B cell (primary cell): ENCODE results near the gene THBD. TPM values are rescaled to one million over a fixed set of nuclear protein-coding genes. Genes with fewer than 3 reads are reported as not detected.
A peak's percentile ranks its signal among the peaks of the same experiment; 100 is the strongest.

Experiments
- ATAC-seq: fragments of 200-7000 bp; cut with Tn5 transposase; one replicate; pipeline ENCODE4 v1.10.0; 2021; ENCODE audit warnings: low read depth, mild to moderate bottlenecking, moderate number of reproducible peaks, moderate library complexity
- CTCF ChIA-PET: fragments of 350-600 bp; sonication (Branson Sonifier 250); formaldehyde crosslinking; loops from one replicate; lab custom pipeline; 2021; ENCODE audit warnings: antibody characterized with exemption, inconsistent platforms; lab: Charles Lee
- POLR2A ChIA-PET: fragments of 350-600 bp; sonication (Branson Sonifier 250); formaldehyde crosslinking; loops from one replicate; lab custom pipeline; 2021; ENCODE audit warnings: antibody characterized with exemption; lab: Charles Lee
- DNase-seq: peaks from one replicate; pipeline ENCODE4 v3.0.0; 2013
- H2AFZ ChIP-seq: 2 replicates; pipeline ENCODE4 v1.6.1; 2012; ENCODE audit warnings: mild to moderate bottlenecking, low read depth, low read length; ENCODE audit not compliant: insufficient read depth, poor library complexity, severe bottlenecking
- H3K27ac ChIP-seq, 2 donors: 1 replicate in 1 of 2; 2 replicates in 1 of 2; pipeline ENCODE4 v1.5.1; 2012 to 2013; ENCODE audit warnings: low read length in 2 of 2, mild to moderate bottlenecking in 2 of 2, moderate library complexity in 1 of 2
- H3K27me3 ChIP-seq, 4 experiments: fragments of 200-600 bp in 1 of 4; sonication (generic) in 1 of 4; replicated peaks in 1 of 4; 1 replicate in 2 of 4; 2 replicates in 2 of 4; pipeline versions ENCODE4 v1.6.1 to v1.7.0; 2013 to 2016; ENCODE audit warnings: low read length in 3 of 4, mild to moderate bottlenecking in 2 of 4, mixed read lengths in 1 of 4, moderate library complexity in 1 of 4; ENCODE audit not compliant: insufficient read depth in 4 of 4, control insufficient read depth in 3 of 4; ENCODE audit errors: control extremely low read depth in 1 of 4
- H3K36me3 ChIP-seq, 2 experiments: replicated peaks in 1 of 2; 1 replicate in 1 of 2; 2 replicates in 1 of 2; pipeline versions ENCODE4 v1.6.1 to v1.7.1; 2013; ENCODE audit warnings: low read length in 1 of 2; ENCODE audit not compliant: insufficient read depth in 2 of 2, control insufficient read depth in 1 of 2; ENCODE audit errors: control extremely low read depth in 1 of 2, extremely low read depth in 1 of 2
- H3K4me1 ChIP-seq, 2 donors: fragments of 200-600 bp in 1 of 2; sonication (generic) in 1 of 2; 1 replicate in 1 of 2; 2 replicates in 1 of 2; pipeline versions ENCODE4 v1.5.1 to v1.6.1; 2013 to 2017; ENCODE audit warnings: low read length in 2 of 2; ENCODE audit not compliant: control insufficient read depth in 2 of 2, insufficient read depth in 2 of 2
- H3K4me2 ChIP-seq: replicated peaks from 2 replicates; pipeline ENCODE3; 2012; ENCODE audit warnings: mild to moderate bottlenecking, low read depth, low read length; ENCODE audit not compliant: poor library complexity, severe bottlenecking
- H3K4me3 ChIP-seq, 5 experiments: fragments of 200-600 bp in 1 of 5; sonication (generic) in 1 of 5; 1 replicate in 3 of 5; 2 replicates in 2 of 5; pipeline versions ENCODE4 v1.5.1 to v1.7.0; 2011 to 2016; ENCODE audit warnings: low read length in 4 of 5, mild to moderate bottlenecking in 4 of 5, low read depth in 2 of 5, control low read depth in 1 of 5, moderate library complexity in 1 of 5; ENCODE audit not compliant: insufficient read depth in 1 of 5; ENCODE audit errors: control extremely low read depth in 1 of 5, extremely low read depth in 1 of 5
- H3K79me2 ChIP-seq: fragments of 200-600 bp; sonication (generic); one replicate; pipeline ENCODE4 v1.6.0; 2016; ENCODE audit warnings: low read length; ENCODE audit not compliant: control insufficient read depth, insufficient read depth
- H3K9ac ChIP-seq: fragments of 200-600 bp; sonication (generic); 2 replicates; pipeline ENCODE4 v1.6.1; 2017; ENCODE audit warnings: mild to moderate bottlenecking, low read length, moderate library complexity
- H3K9me3 ChIP-seq, 3 donors: one replicate each; pipeline versions ENCODE4 v1.6.1 to v1.7.1; 2013; ENCODE audit warnings: low read length in 2 of 3; ENCODE audit not compliant: control insufficient read depth in 2 of 3, insufficient read depth in 1 of 3; ENCODE audit errors: control extremely low read depth in 1 of 3
- H4K20me1 ChIP-seq: 2 replicates; pipeline ENCODE4 v1.6.0; 2012; ENCODE audit warnings: mild to moderate bottlenecking, low read length; ENCODE audit not compliant: insufficient read depth, control insufficient read depth, poor library complexity, severe bottlenecking
- H3K27ac Mint-ChIP-seq: one replicate; pipeline ENCODE4 v1.8.0; 2021; ENCODE audit warnings: mixed read lengths
- H3K27me3 Mint-ChIP-seq: one replicate; pipeline ENCODE4 v1.8.0; 2021; ENCODE audit warnings: mixed read lengths
- H3K4me1 Mint-ChIP-seq: one replicate; pipeline ENCODE4 v1.8.0; 2021; ENCODE audit warnings: mixed read lengths
- H3K4me3 Mint-ChIP-seq: one replicate; pipeline ENCODE4 v1.8.0; 2021; ENCODE audit warnings: mixed read lengths
- H3K9me3 Mint-ChIP-seq: one replicate; pipeline ENCODE4 v1.8.0; 2022; ENCODE audit warnings: mixed read lengths; ENCODE audit not compliant: insufficient read depth
- EZH2 ChIP-seq: IDR thresholded peaks from 2 replicates; pipeline ENCODE4 v1.6.1; 2012; ENCODE audit warnings: borderline replicate concordance, low read depth, mild to moderate bottlenecking, moderate library complexity, low read length; ENCODE audit not compliant: insufficient read depth, poor library complexity, severe bottlenecking
- WGBS: methylation state at CpG from one replicate; pipeline ENCODE4 v1.1.5; 2013; ENCODE audit warnings: missing lambda C conversion rate; ENCODE audit not compliant: insufficient coverage; 5-methylcytosine and 5-hydroxymethylcytosine counted together
- intact Hi-C: fragments of 100-400 bp; cut with micrococcal nuclease; formaldehyde crosslinking; loops from one replicate; pipeline ENCODE4 v1.10.0; 2022
- polyA plus RNA-seq: library from polyadenylated mRNA; depleted of rRNA; stranded (reverse); fragments of >200 nt; gene quantifications from 2 replicates; pipeline ENCODE4 v1.2.3, GENCODE V29; 2012
- total RNA-seq, 2 donors: library from RNA; stranded (reverse); fragments of 120-200 nt in 1 of 2; gene quantifications; 1 replicate in 1 of 2; 2 replicates in 1 of 2; pipeline versions ENCODE4 v1.2.3 to v1.2.4, GENCODE V29; 2013 to 2022
- TF ChIP-seq, protein P1 (sequence below): fragments of 200-600 bp; IDR thresholded peaks from one replicate; pipeline ENCODE4 v1.8.0; 2022; ENCODE audit warnings: antibody characterized with exemption, mild to moderate bottlenecking

The THBD gene
- total and polyA plus RNA-seq, 2 donors (not counting 1 experiment from before 2014, with no cell fraction given): 0.78 TPM; not detected in 1

DNA sequence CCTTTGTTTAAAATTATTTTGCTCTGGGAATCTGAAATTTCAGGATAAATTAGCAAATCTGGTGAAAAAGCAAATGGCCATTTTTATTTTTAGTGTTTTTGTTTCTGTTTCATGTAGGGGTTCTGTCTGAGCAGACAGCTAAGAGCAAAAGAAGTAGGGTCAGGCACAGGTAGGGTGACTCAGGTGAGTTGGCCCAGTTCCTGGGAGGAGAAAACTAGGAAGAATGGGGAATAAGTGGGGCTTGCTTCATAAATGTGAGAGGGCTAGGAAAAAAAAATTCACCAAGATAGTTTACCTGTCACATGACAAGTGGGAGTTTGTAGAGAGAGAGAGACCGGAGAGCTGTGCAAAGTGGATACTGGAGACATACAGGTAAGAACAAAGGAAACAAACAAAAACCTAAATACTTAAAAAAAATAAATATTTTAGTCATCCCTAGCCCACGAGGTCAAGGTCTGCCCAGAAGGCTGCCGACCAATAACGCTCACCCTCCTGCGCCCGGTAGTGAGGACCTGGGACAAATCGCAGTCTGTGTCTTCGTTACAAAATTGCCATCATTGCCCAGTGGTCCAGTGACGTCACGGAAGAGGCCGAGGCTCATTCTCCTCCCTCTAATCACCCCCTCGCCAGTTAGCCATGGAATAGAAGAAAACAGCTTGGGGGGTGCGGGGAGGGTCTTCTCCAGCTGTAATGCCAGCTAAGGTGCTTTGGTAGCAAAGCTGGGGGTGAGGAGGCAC is 2.3 kb downstream of the THBD start:
- H3K27ac ChIP-seq: no peak overlapping the region
- Mint-ChIP-seq H3K9me3 (no peaks in the 10 kb centered on the region), H3K4me1 (peaks cover 5% of the 10 kb centered on the region), H3K27ac (no peak overlapping the region), H3K27me3 (peaks cover 40% of the 10 kb centered on the region), H3K4me3 (no peak overlapping the region)
- H3K4me3 ChIP-seq: peak overlapping the region in 1 of 5 experiments; percentile 9
- H3K36me3 ChIP-seq: no peaks in the 10 kb centered on the region
- no peaks in the 10 kb centered on the region for H3K79me2 ChIP-seq
- 84% methylated on average over 7 of the region's 13 CpGs for WGBS
- ATAC-seq: no peak
- no peak overlapping the region for H2AFZ ChIP-seq
- ChIA-PET POLR2A (no interaction called here), CTCF (no interaction called here)
- peaks cover 0 to 52% (median 11%) of the 10 kb centered on the region in 4 experiments for H3K27me3 ChIP-seq
- DNase-seq: no peak
- H4K20me1 ChIP-seq: no peaks in the 10 kb centered on the region
- intact Hi-C loops: no loop called here
- TF ChIP-seq, protein P1, sequence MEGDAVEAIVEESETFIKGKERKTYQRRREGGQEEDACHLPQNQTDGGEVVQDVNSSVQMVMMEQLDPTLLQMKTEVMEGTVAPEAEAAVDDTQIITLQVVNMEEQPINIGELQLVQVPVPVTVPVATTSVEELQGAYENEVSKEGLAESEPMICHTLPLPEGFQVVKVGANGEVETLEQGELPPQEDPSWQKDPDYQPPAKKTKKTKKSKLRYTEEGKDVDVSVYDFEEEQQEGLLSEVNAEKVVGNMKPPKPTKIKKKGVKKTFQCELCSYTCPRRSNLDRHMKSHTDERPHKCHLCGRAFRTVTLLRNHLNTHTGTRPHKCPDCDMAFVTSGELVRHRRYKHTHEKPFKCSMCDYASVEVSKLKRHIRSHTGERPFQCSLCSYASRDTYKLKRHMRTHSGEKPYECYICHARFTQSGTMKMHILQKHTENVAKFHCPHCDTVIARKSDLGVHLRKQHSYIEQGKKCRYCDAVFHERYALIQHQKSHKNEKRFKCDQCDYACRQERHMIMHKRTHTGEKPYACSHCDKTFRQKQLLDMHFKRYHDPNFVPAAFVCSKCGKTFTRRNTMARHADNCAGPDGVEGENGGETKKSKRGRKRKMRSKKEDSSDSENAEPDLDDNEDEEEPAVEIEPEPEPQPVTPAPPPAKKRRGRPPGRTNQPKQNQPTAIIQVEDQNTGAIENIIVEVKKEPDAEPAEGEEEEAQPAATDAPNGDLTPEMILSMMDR: no peak
- TF ChIP-seq EZH2: no peak
- peaks cover 0 to 13% (median 0%) of the 10 kb centered on the region in 3 donors for H3K9me3 ChIP-seq
- H3K4me1 ChIP-seq: peaks cover 3 to 4% of the 10 kb centered on the region in 2 donors
- H3K4me2 ChIP-seq: no peak overlapping the region
- H3K9ac ChIP-seq: no peak overlapping the region

DNA sequence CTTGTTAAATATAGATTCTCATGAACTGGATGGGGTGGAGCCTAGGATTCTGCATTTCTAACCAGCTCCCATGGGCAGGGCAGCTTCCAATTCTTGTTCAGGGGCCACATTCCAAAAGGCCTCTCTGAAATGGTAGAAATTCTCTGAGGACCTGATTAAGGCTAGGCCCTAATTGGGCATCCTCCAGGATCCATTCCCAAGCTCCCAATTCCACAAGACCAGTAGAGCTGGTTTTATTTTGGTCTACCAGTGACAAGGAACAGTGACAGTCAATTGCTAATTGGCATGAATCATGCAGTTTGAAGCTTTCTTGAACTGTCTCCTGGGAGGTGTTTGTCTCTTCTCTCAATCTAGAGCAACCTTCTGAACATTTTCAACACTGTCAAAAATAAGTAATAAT is 3.0 kb downstream of the THBD start:
- no peaks in the 10 kb centered on the region for H3K36me3 ChIP-seq
- Mint-ChIP-seq H3K27me3 (peaks cover 34% of the 10 kb centered on the region), H3K4me1 (peaks cover 5% of the 10 kb centered on the region), H3K9me3 (no peaks in the 10 kb centered on the region), H3K27ac (no peak overlapping the region), H3K4me3 (no peak overlapping the region)
- H3K9me3 ChIP-seq: peaks cover 0 to 13% (median 0%) of the 10 kb centered on the region in 3 donors
- ChIA-PET POLR2A (no interaction called here), CTCF (no interaction called here)
- ATAC-seq: no peak
- no peak overlapping the region for H3K9ac ChIP-seq
- H3K79me2 ChIP-seq: no peaks in the 10 kb centered on the region
- intact Hi-C loops: no loop called here
- H3K27ac ChIP-seq: no peak overlapping the region
- H3K27me3 ChIP-seq: peaks cover 0 to 51% (median 11%) of the 10 kb centered on the region in 4 experiments
- H3K4me3 ChIP-seq: no peak overlapping the region
- no peak overlapping the region for H2AFZ ChIP-seq
- no peaks in the 10 kb centered on the region for H4K20me1 ChIP-seq
- no peak overlapping the region for H3K4me2 ChIP-seq
- TF ChIP-seq, protein P1: no peak
- no peak for TF ChIP-seq EZH2
- DNase-seq: no peak
- peaks cover 3 to 4% of the 10 kb centered on the region in 2 donors for H3K4me1 ChIP-seq
